ENCODE results near the gene CD300A.
"Not testable (repeated sequence)": the region's sequence is repeated elsewhere in the genome, so short reads cannot be mapped to it uniquely, and the experiment has no call there.

The CD300A gene

GRCh38 chr17:74478420-74479100 is 12.1 kb downstream of the CD300A start:
- DNase-seq (ENCODE audit: low read depth in 2 of 2) = no peak

- no peak for DNase-seq (ENCODE audit: low read depth in 2 of 2)
Observed at GRCh38 chr17:74480290-74480689, 13.9 kb downstream of the CD300A start.

GRCh38 chr17:74481621-74482020 is 15.2 kb downstream of the CD300A start:
- no peak for DNase-seq (ENCODE audit: low read depth in 2 of 2)

GRCh38 chr17:74484066-74484465 is 17.6 kb downstream of the CD300A start:
- DNase-seq (ENCODE audit: low read depth in 2 of 2) = no peak

- no peak for DNase-seq (ENCODE audit: low read depth in 2 of 2)
Observed at GRCh38 chr17:74485022-74485743, 18.7 kb downstream of the CD300A start.

GRCh38 chr17:74485841-74486240 is 19.4 kb downstream of the CD300A start:
- no peak for DNase-seq (ENCODE audit: low read depth in 2 of 2)

- DNase-seq (ENCODE audit: low read depth in 2 of 2) = not testable (repeated sequence)
Observed at GRCh38 chr17:74488276-74488675, 21.8 kb downstream of the CD300A start.

- DNase-seq (ENCODE audit: low read depth in 2 of 2) = no peak
Observed at GRCh38 chr17:74490716-74491115, 24.3 kb downstream of the CD300A start.

- no peak for DNase-seq (ENCODE audit: low read depth in 2 of 2)
Observed at GRCh38 chr17:74491626-74492025, 25.2 kb downstream of the CD300A start.

- DNase-seq (ENCODE audit: low read depth in 2 of 2) = peak in 1 of 2 donors; percentile 48
Observed at GRCh38 chr17:74493331-74493833, 26.9 kb downstream of the CD300A start.

GRCh38 chr17:74497471-74497870 is 31.0 kb downstream of the CD300A start:
- DNase-seq (ENCODE audit: low read depth in 2 of 2) = no peak

- no peak for DNase-seq (ENCODE audit: low read depth in 2 of 2)
Observed at GRCh38 chr17:74499992-74500391, 33.6 kb downstream of the CD300A start.

GRCh38 chr17:74502861-74503260 is 36.4 kb downstream of the CD300A start:
- no peak for DNase-seq (ENCODE audit: low read depth in 2 of 2)

GRCh38 chr17:74503949-74504348 is 37.5 kb downstream of the CD300A start:
- DNase-seq (ENCODE audit: low read depth in 2 of 2) = not testable (repeated sequence)

- DNase-seq (ENCODE audit: low read depth in 2 of 2) = no peak
Observed at GRCh38 chr17:74508156-74508555, 41.7 kb downstream of the CD300A start.

- no peak for DNase-seq (ENCODE audit: low read depth in 2 of 2)
Observed at GRCh38 chr17:74512036-74512435, 45.6 kb downstream of the CD300A start.

- DNase-seq (ENCODE audit: low read depth in 2 of 2) = no peak
Observed at GRCh38 chr17:74512624-74513091, 46.2 kb downstream of the CD300A start.

- no peak for DNase-seq (ENCODE audit: low read depth in 2 of 2)
Observed at GRCh38 chr17:74513987-74514631, 47.7 kb downstream of the CD300A start.

GRCh38 chr17:74514632-74515334 is 48.3 kb downstream of the CD300A start:
- peak in 1 of 2 donors; percentile 6 for DNase-seq (ENCODE audit: low read depth in 2 of 2)

GRCh38 chr17:74515941-74516340 is 49.5 kb downstream of the CD300A start:
- DNase-seq (ENCODE audit: low read depth in 2 of 2) = no peak

GRCh38 chr17:74516561-74517328 is 50.3 kb downstream of the CD300A start:
- DNase-seq (ENCODE audit: low read depth in 2 of 2) = no peak
